Esophagus squamous epithelium (tissue), 5 donors: ENCODE data around the gene ALDH3B1. TPM values are rescaled to one million over a fixed set of nuclear protein-coding genes. Genes with fewer than 3 reads are reported as not detected.

Experiments used
- DNase-seq: peaks from one replicate; lab custom pipeline; 2025; lab: John Stamatoyannopoulos, UW
- H3K27ac ChIP-seq, 4 donors: fragments of 200-600 bp; sonication (generic); one replicate each; pipeline ENCODE4 v1.5.1; 2016 to 2019; ENCODE audit warnings: mild to moderate bottlenecking in 1 of 4
- H3K27me3 ChIP-seq, 4 donors: fragments of 200-600 bp; sonication (generic); 1 replicate in 3 of 4; 2 replicates in 1 of 4; pipeline versions ENCODE4 v1.5.1 to v1.6.0; 2017 to 2021; ENCODE audit warnings: antibody characterized with exemption in 1 of 4
- H3K36me3 ChIP-seq, 3 donors: fragments of 200-600 bp; sonication (generic); one replicate each; pipeline ENCODE4 v1.5.1; 2016 to 2019
- H3K4me1 ChIP-seq, 3 donors: fragments of 200-600 bp; sonication (generic); one replicate each; pipeline ENCODE4 v1.5.1; 2017 to 2019
- H3K4me3 ChIP-seq, 4 donors: fragments of 200-600 bp; sonication (generic); 1 replicate in 3 of 4; 2 replicates in 1 of 4; pipeline ENCODE4 v1.5.1; 2016 to 2019; ENCODE audit warnings: mild to moderate bottlenecking in 2 of 4, moderate library complexity in 1 of 4
- H3K9me3 ChIP-seq, 3 donors: fragments of 200-600 bp; sonication (generic); one replicate each; pipeline ENCODE4 v1.5.1; 2016 to 2019
- POLR2A ChIP-seq, 4 donors: fragments of 450-650 bp; IDR thresholded peaks; one replicate each; pipeline ENCODE4 v1.6.1; 2017; ENCODE audit warnings: antibody characterized with exemption in 4 of 4, mild to moderate bottlenecking in 4 of 4, moderate library complexity in 3 of 4
- WGBS, 2 donors: methylation state at CpG; one replicate each; pipeline ENCODE4 v1.1.5; 2018; 5-methylcytosine and 5-hydroxymethylcytosine counted together
- intact Hi-C: fragments of 100-400 bp; cut with DNase I; formaldehyde crosslinking; loops from one replicate; pipeline ENCODE4 v1.15.0; 2022
- total RNA-seq, 4 donors: library from RNA; depleted of rRNA; stranded (reverse); fragments of >200 nt; gene quantifications; one replicate each; pipeline ENCODE4 v1.1.0, GENCODE V29; 2016
- TF ChIP-seq, protein P1 (sequence below), 6 experiments: fragments of 450-650 bp in 4 of 6; fragments of 200-600 bp in 2 of 6; sonication (generic) in 2 of 6; IDR thresholded peaks; one replicate each; pipeline ENCODE4 v1.5.1; 2016 to 2019; ENCODE audit warnings: antibody characterized with exemption in 6 of 6, mild to moderate bottlenecking in 4 of 6, moderate library complexity in 4 of 6
- donor health status: DM: yes; HTN: yes; CAD: no.

The ALDH3B1 gene
- total RNA-seq, 4 donors from 2014 or later: 1.6 to 15.7 (median 8.0) TPM

DNA sequence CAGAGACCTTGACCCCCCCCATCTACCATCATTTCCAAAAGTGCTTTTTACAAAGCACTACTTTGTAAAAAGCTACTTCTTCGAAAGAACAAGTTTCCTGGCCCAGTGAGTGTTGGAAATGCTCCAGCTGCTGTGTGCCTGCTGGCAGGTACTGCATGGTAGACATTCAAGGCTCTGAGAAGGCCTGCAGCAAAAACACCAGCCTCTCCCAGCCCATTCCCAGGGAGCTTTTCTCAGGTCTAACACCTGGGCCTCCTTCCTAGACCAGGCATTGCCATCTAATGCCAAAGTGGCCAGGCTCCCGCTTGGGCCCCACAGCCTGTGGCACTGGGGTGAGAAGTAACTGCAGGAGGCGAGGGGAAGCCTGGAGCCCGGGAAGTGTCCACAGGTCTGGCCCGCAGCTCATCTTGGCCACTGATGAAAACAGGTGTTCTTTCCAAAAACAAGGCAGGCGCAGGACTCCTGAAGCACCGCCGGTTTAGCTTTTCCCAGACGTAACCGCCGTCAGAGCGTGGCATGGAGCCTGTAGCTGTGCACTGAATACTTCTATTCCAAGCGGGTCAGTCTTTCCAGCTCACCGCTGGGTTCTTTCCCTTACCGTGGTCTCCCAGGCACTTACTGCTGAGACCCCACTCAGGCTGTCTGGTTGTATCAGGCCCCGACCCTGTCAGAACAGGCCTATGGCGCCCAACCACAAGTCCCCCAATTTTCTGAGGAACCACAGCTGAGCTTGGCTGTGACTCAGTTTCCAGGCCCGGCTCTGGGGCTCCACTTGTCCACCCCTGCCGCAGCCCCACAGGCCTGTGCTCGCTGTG lies 27.5 kb downstream of the ALDH3B1 start:
- Histone ChIP-seq H3K4me3 (peak overlapping the region in 1 of 4 donors; percentile 96), H3K27ac (peak overlapping the region; percentile 89 to 90 (median 90)), H3K27me3 (no peaks in the 10 kb centered on the region), H3K4me1 (peaks cover 47 to 81% (median 58%) of the 10 kb centered on the region in 3 donors), H3K36me3 (peaks cover 8 to 53% (median 11%) of the 10 kb centered on the region in 3 donors), H3K9me3 (no peaks in the 10 kb centered on the region)
- TF ChIP-seq POLR2A (IDR thresholded peaks at IDR 0.05): no peak
- TF ChIP-seq, protein P1, sequence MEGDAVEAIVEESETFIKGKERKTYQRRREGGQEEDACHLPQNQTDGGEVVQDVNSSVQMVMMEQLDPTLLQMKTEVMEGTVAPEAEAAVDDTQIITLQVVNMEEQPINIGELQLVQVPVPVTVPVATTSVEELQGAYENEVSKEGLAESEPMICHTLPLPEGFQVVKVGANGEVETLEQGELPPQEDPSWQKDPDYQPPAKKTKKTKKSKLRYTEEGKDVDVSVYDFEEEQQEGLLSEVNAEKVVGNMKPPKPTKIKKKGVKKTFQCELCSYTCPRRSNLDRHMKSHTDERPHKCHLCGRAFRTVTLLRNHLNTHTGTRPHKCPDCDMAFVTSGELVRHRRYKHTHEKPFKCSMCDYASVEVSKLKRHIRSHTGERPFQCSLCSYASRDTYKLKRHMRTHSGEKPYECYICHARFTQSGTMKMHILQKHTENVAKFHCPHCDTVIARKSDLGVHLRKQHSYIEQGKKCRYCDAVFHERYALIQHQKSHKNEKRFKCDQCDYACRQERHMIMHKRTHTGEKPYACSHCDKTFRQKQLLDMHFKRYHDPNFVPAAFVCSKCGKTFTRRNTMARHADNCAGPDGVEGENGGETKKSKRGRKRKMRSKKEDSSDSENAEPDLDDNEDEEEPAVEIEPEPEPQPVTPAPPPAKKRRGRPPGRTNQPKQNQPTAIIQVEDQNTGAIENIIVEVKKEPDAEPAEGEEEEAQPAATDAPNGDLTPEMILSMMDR (IDR thresholded peaks at IDR 0.05): no peak
- 65 to 72% methylated on average over 9 to 13 of the region's 20 CpGs for WGBS, 2 donors
- no peak for DNase-seq
- intact Hi-C loops: no loop called here

DNA sequence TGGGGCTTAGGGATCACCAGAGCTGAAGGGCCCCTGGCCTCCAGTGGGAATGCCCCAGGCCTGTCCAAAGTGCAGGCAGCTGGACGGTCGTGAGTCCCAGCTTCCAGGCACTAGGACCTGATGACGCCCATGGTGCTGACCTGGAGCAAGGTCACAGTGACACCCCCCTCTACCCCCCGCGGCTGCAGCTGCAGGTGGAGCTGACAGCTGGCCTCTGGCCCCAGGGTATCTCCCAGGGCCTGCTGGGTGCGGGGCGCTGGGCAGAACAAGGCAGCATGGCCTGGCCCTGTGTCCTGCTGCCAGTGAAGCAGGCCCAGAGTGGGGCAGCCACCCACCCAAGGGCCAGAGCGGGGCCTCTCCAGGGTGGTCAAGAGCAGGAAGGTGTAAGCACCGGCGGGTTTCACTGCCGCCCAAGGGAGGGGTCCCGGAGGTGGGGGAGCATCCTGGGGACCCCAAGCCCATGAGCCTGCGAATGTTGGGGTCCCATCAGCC lies 28.1 kb downstream of the ALDH3B1 start:
- H3K4me1 ChIP-seq: peaks cover 47 to 81% (median 65%) of the 10 kb centered on the region in 3 donors
- H3K9me3 ChIP-seq: no peaks in the 10 kb centered on the region
- TF ChIP-seq, protein P1 (IDR thresholded peaks at IDR 0.05): no peak
- TF ChIP-seq POLR2A (IDR thresholded peaks at IDR 0.05): no peak
- intact Hi-C loops: no loop called here
- H3K4me3 ChIP-seq: peak overlapping the region; percentile 68 to 96 (median 74)
- DNase-seq: no peak
- no peaks in the 10 kb centered on the region for H3K27me3 ChIP-seq
- H3K36me3 ChIP-seq: peaks cover 8 to 53% (median 12%) of the 10 kb centered on the region in 3 donors
- H3K27ac ChIP-seq: peak overlapping the region; percentile 89 to 90 (median 90)
- 0% methylated on average over 1 of the region's 13 CpGs; no CpG with 5 or more reads in 1 of the 2 donors for WGBS, 2 donors

DNA sequence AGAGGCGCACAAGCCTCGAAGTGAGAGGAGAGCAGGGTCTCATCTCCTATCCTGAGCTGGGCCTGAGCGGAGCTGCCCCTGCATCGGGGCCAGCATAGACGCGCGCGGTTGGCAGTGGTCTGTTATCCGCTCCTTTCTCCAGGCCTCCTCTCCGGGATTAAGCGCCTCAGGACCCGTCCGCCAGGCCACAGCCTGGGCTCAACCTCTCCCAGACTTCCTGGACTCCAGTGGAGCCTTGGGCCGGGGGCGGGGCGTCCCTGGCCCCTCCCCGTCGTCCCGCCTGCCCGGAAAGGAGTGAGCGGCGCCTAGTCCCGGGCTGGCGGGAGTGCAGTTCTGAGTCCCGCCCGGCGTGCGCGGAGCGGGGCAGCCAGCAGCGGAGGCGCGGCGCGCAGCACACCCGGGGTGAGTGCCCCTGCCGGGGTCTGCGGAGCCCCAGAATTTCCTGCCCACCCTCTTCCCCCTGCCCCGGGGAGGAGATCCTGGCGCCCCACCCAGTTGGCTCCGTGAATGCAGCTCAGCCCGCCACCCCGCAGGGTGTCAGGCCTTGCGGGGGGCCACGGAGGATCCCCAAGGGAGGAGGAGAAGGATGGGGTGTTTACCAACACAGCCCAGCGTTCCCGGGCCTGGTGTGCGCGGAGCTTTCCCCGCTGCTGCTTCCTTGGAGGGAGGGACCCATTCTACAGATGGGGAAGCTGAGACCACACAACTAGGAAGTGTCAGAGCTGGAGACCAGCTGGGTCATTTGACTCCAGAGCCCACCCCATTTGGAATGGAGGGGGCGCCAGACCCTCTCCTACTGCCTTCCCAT lies 28.8 kb downstream of the ALDH3B1 start, which contains the start of gene TCIRG1:
TCIRG1 (plus strand) TSS at position 308 of the 808 bp plus-strand sequence. CDS start 2,247 bp downstream, outside the sequence.
- H3K4me3 ChIP-seq: peak within 1 kb of the TSS; percentile 68 to 96 (median 74)
- intact Hi-C loops: no loop called here
- no peak for DNase-seq
- H3K36me3 ChIP-seq: peaks cover 8 to 53% (median 9%) of the 10 kb centered on the region in 3 donors
- H3K9me3 ChIP-seq: no peaks in the 10 kb centered on the region
- 7% methylated on average over 12 of the region's 51 CpGs; no CpG with 5 or more reads in 1 of the 2 donors for WGBS, 2 donors
- peak in 3 of 4 donors; percentile 74 to 98 (median 95) for TF ChIP-seq POLR2A (IDR thresholded peaks at IDR 0.05)
- TF ChIP-seq, protein P1 (IDR thresholded peaks at IDR 0.05): peak in 3 of 6 experiments; percentile 10 to 50 (median 30)
- H3K27ac ChIP-seq: peak within 1 kb of the TSS; percentile 89 to 90 (median 90)
- no peaks in the 10 kb centered on the region for H3K27me3 ChIP-seq
- peaks cover 47 to 82% (median 66%) of the 10 kb centered on the region in 3 donors for H3K4me1 ChIP-seq

DNA sequence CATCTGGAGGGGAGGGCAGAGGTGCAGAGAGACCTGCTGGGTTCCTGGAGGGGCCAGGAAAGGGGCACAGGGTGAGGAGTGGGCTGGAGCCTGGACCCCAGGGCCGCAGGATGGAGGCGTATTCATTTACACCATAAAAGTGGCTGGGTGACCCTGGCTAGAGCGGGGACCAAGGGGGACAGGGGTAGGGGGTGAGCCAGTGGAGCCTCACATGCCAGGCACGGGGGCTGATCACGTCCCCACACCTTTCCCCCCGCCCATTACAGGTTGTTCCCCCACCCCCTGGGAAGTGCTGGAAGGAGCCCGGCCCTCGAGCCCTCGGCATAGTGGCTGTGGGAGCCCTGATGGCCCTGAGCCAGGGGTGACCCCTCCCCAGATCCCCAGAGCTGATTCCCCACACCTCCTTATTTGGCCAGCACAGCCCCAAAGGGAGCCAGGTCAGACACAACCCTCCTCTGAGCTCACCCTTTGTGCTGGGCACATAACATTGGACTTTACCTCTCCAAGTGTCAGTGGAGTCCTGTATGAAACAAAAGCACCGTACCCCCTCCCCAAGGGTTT lies 29.5 kb downstream of the ALDH3B1 start:
- Histone ChIP-seq H3K27me3 (no peaks in the 10 kb centered on the region), H3K4me1 (peaks cover 47 to 85% (median 66%) of the 10 kb centered on the region in 3 donors), H3K9me3 (no peaks in the 10 kb centered on the region), H3K4me3 (peak overlapping the region; percentile 68 to 96 (median 74)), H3K27ac (peak overlapping the region; percentile 89 to 90 (median 90)), H3K36me3 (peaks cover 12 to 53% (median 14%) of the 10 kb centered on the region in 3 donors)
- TF ChIP-seq POLR2A (IDR thresholded peaks at IDR 0.05): no peak
- TF ChIP-seq, protein P1 (IDR thresholded peaks at IDR 0.05): no peak
- WGBS, 2 donors: 6 to 50% methylated on average over 2 to 6 of the region's 10 CpGs
- no peak for DNase-seq
- intact Hi-C loops: no loop called here
